HG02759 (cell line): ENCODE measurements around the gene CPB1.

Experiments used
- ATAC-seq: cut with Tn5 transposase; IDR thresholded peaks from one replicate; pipeline ENCODE4 v1.9.1; 2021; ENCODE audit warnings: mild to moderate bottlenecking, moderate library complexity; ENCODE audit not compliant: unreplicated experiment

CPB1 gene

GRCh38 chr3:148879256-148879655 lies 51.6 kb downstream of the CPB1 start:
- no peak for ATAC-seq

- ATAC-seq, result no peak
These were observed 53.1 kb downstream of the CPB1 start for GRCh38 chr3:148880681-148881080.

GRCh38 chr3:148881286-148881685 lies 53.7 kb downstream of the CPB1 start:
- ATAC-seq, result no peak

- no peak for ATAC-seq
These were observed 54.7 kb downstream of the CPB1 start for GRCh38 chr3:148882288-148882687.

- no peak for ATAC-seq
These were observed 55.6 kb downstream of the CPB1 start for GRCh38 chr3:148883163-148883562.

GRCh38 chr3:148884261-148884660 lies 56.6 kb downstream of the CPB1 start:
- no peak for ATAC-seq

GRCh38 chr3:148889828-148890227 lies 62.2 kb downstream of the CPB1 start:
- no peak for ATAC-seq

- no peak for ATAC-seq
These were observed 68.5 kb downstream of the CPB1 start for GRCh38 chr3:148896062-148896461.

GRCh38 chr3:148901987-148902791 lies 74.6 kb downstream of the CPB1 start:
- ATAC-seq, result no peak

- no peak for ATAC-seq
These were observed 75.4 kb downstream of the CPB1 start for GRCh38 chr3:148903022-148903442.

- ATAC-seq, result no peak
These were observed 76.3 kb downstream of the CPB1 start for GRCh38 chr3:148903941-148904340.

GRCh38 chr3:148906667-148907066 lies 79.1 kb downstream of the CPB1 start:
- ATAC-seq, result no peak
